Tibial artery (tissue), 4 donors: Measurements from ENCODE around the gene SCNN1B.

Source experiments
- DNase-seq, 2 donors: peaks; one replicate each; pipeline ENCODE4 v3.0.0-alpha.2; 2019
- H3K27ac ChIP-seq, 2 donors: fragments of 200-600 bp; sonication (generic) in 1 of 2; 1 replicate in 1 of 2; 2 replicates in 1 of 2; pipeline ENCODE4 v1.5.1; 2018 to 2019; ENCODE audit warnings: mild to moderate bottlenecking in 1 of 2
- H3K27me3 ChIP-seq, 2 donors: fragments of 200-600 bp; sonication (generic) in 1 of 2; one replicate each; pipeline versions ENCODE4 v1.5.1 to v1.6.0; 2016 to 2019
- H3K36me3 ChIP-seq, 3 donors: fragments of 200-600 bp; sonication (generic) in 2 of 3; one replicate each; pipeline ENCODE4 v1.5.1; 2016 to 2019; ENCODE audit warnings: mild to moderate bottlenecking in 2 of 3
- H3K4me1 ChIP-seq, 4 donors: fragments of 200-600 bp; sonication (generic) in 2 of 4; 1 replicate in 3 of 4; 2 replicates in 1 of 4; pipeline ENCODE4 v1.5.1; 2016 to 2019
- H3K4me3 ChIP-seq, 2 donors: fragments of 200-600 bp; sonication (generic) in 1 of 2; 1 replicate in 1 of 2; 2 replicates in 1 of 2; pipeline ENCODE4 v1.5.1; 2018 to 2019; ENCODE audit warnings: mild to moderate bottlenecking in 2 of 2
- H3K9me3 ChIP-seq, 3 donors: fragments of 200-600 bp; sonication (generic) in 1 of 3; one replicate each; pipeline ENCODE4 v1.5.1; 2016 to 2019
- CTCF ChIP-seq, 2 experiments: fragments of 200-600 bp in 1 of 2; fragments of 450-650 bp in 1 of 2; IDR thresholded peaks; one replicate each; pipeline ENCODE4 v1.5.1; 2017 to 2019; ENCODE audit warnings: antibody characterized with exemption in 2 of 2, mild to moderate bottlenecking in 1 of 2, moderate library complexity in 1 of 2
- intact Hi-C: fragments of 100-400 bp; cut with DNase I; formaldehyde crosslinking; loops from one replicate; pipeline ENCODE4 v1.15.0; 2023; ENCODE audit warnings: low total_unique reads

SCNN1B gene

GRCh38 chr16:23274968-23275367, 27.1 kb upstream of the SCNN1B start:
- Histone ChIP-seq H3K4me1 (peaks cover 0 to 4% (median 0%) of the 10 kb centered on the region in 4 donors), H3K4me3 (no peak overlapping the region), H3K27ac (no peak overlapping the region), H3K36me3 (no peaks in the 10 kb centered on the region), H3K9me3 (no peaks in the 10 kb centered on the region), H3K27me3 (peaks cover 0 to 8% of the 10 kb centered on the region in 2 donors)
- no peak for DNase-seq
- intact Hi-C loops = no loop called here
- TF ChIP-seq CTCF (IDR thresholded peaks at IDR 0.05) = no peak

- no peak for TF ChIP-seq CTCF (IDR thresholded peaks at IDR 0.05)
- Histone ChIP-seq H3K27me3 (peaks cover 0 to 25% of the 10 kb centered on the region in 2 donors), H3K27ac (no peak overlapping the region), H3K36me3 (no peaks in the 10 kb centered on the region), H3K4me3 (no peak overlapping the region), H3K4me1 (peaks cover 0 to 5% (median 0%) of the 10 kb centered on the region in 4 donors), H3K9me3 (no peaks in the 10 kb centered on the region)
- DNase-seq = no peak
- intact Hi-C loops = no loop called here
Measured at GRCh38 chr16:23276821-23277220, 25.3 kb upstream of the SCNN1B start.

- Histone ChIP-seq H3K27me3 (peaks cover 0 to 26% of the 10 kb centered on the region in 2 donors), H3K9me3 (no peaks in the 10 kb centered on the region), H3K36me3 (no peaks in the 10 kb centered on the region), H3K4me3 (no peak overlapping the region), H3K27ac (no peak overlapping the region), H3K4me1 (peaks cover 0 to 5% (median 0%) of the 10 kb centered on the region in 4 donors)
- no peak for TF ChIP-seq CTCF (IDR thresholded peaks at IDR 0.05)
- intact Hi-C loops = no loop called here
- DNase-seq = no peak
Measured at GRCh38 chr16:23278031-23278430, 24.1 kb upstream of the SCNN1B start.

- H3K27ac ChIP-seq = no peak overlapping the region
- peaks cover 0 to 26% of the 10 kb centered on the region in 2 donors for H3K27me3 ChIP-seq
- no peaks in the 10 kb centered on the region for H3K9me3 ChIP-seq
- intact Hi-C loops = no loop called here
- no peak for TF ChIP-seq CTCF (IDR thresholded peaks at IDR 0.05)
- DNase-seq = no peak
- H3K4me3 ChIP-seq = no peak overlapping the region
- H3K36me3 ChIP-seq = no peaks in the 10 kb centered on the region
- H3K4me1 ChIP-seq = peaks cover 0 to 5% (median 0%) of the 10 kb centered on the region in 4 donors
Measured at GRCh38 chr16:23279721-23280153, 22.4 kb upstream of the SCNN1B start.

GRCh38 chr16:23280483-23280967, 21.6 kb upstream of the SCNN1B start:
- intact Hi-C loops = no loop called here
- no peak overlapping the region for H3K4me3 ChIP-seq
- no peak for DNase-seq
- no peak overlapping the region for H3K27ac ChIP-seq
- H3K27me3 ChIP-seq = peaks cover 0 to 21% of the 10 kb centered on the region in 2 donors
- H3K9me3 ChIP-seq = no peaks in the 10 kb centered on the region
- H3K4me1 ChIP-seq = peaks cover 0 to 5% (median 0%) of the 10 kb centered on the region in 4 donors
- no peaks in the 10 kb centered on the region for H3K36me3 ChIP-seq
- TF ChIP-seq CTCF (IDR thresholded peaks at IDR 0.05) = no peak

- Histone ChIP-seq H3K27ac (no peak overlapping the region), H3K9me3 (no peaks in the 10 kb centered on the region), H3K27me3 (peaks cover 0 to 18% of the 10 kb centered on the region in 2 donors), H3K4me3 (no peak overlapping the region), H3K36me3 (no peaks in the 10 kb centered on the region), H3K4me1 (peaks cover 0 to 5% (median 0%) of the 10 kb centered on the region in 4 donors)
- intact Hi-C loops = no loop called here
- no peak for TF ChIP-seq CTCF (IDR thresholded peaks at IDR 0.05)
- no peak for DNase-seq
Measured at GRCh38 chr16:23282568-23282967, 19.5 kb upstream of the SCNN1B start.
